ENCODE results near the gene ITGB2. TPM values are rescaled to one million over a fixed set of nuclear protein-coding genes. Genes with fewer than 3 reads are reported as not detected.
"Not testable (repeated sequence)": the region's sequence is repeated elsewhere in the genome, so short reads cannot be mapped to it uniquely, and the experiment has no call there.

The ITGB2 gene
- total RNA-seq, 1 donor from 2014 or later = 84.5 TPM

GRCh38 chr21:44884097-44884496 lies 36.6 kb downstream of the ITGB2 start:
- DNase-seq (ENCODE audit: low spot score) = no peak

- DNase-seq (ENCODE audit: low spot score) = no peak
Measured at GRCh38 chr21:44883250-44883649, 37.4 kb downstream of the ITGB2 start.

- no peak for DNase-seq (ENCODE audit: low spot score)
Measured at GRCh38 chr21:44881198-44881872, 39.4 kb downstream of the ITGB2 start.

GRCh38 chr21:44880405-44881197 lies 40.1 kb downstream of the ITGB2 start:
- no peak for DNase-seq (ENCODE audit: low spot score)

- not testable (repeated sequence) for DNase-seq (ENCODE audit: low spot score)
Measured at GRCh38 chr21:44879238-44879637, 41.5 kb downstream of the ITGB2 start.

GRCh38 chr21:44878053-44878982 lies 42.4 kb downstream of the ITGB2 start:
- DNase-seq (ENCODE audit: low spot score) = no peak

- DNase-seq (ENCODE audit: low spot score) = no peak
Measured at GRCh38 chr21:44876849-44877575, 43.7 kb downstream of the ITGB2 start.

- no peak for DNase-seq (ENCODE audit: low spot score)
Measured at GRCh38 chr21:44875316-44875700, 45.4 kb downstream of the ITGB2 start.

- peak; percentile 45 for DNase-seq (ENCODE audit: low spot score)
Measured at GRCh38 chr21:44874497-44875315, 46.0 kb downstream of the ITGB2 start.

- DNase-seq (ENCODE audit: low spot score) = no peak
Measured at GRCh38 chr21:44874240-44874496, 46.5 kb downstream of the ITGB2 start.

- peak; percentile 99 for DNase-seq (ENCODE audit: low spot score)
Measured at GRCh38 chr21:44873356-44874239, 47.1 kb downstream of the ITGB2 start, which contains the start of gene PTTG1IP. TSS of gene PTTG1IP (minus strand) at chr21:44873690. CDS start at chr21:44873616, 74 bp downstream.

- no peak for DNase-seq (ENCODE audit: low spot score)
Measured at GRCh38 chr21:44872649-44873355, 47.9 kb downstream of the ITGB2 start.

GRCh38 chr21:44872323-44872648 lies 48.4 kb downstream of the ITGB2 start:
- DNase-seq (ENCODE audit: low spot score) = no peak

- DNase-seq (ENCODE audit: low spot score) = no peak
Measured at GRCh38 chr21:44871576-44872269, 49.0 kb downstream of the ITGB2 start.

- DNase-seq (ENCODE audit: low spot score) = peak; percentile 67
Measured at GRCh38 chr21:44870748-44871495, 49.8 kb downstream of the ITGB2 start.

- peak; percentile 78 for DNase-seq (ENCODE audit: low spot score)
Measured at GRCh38 chr21:44869781-44870747, 50.6 kb downstream of the ITGB2 start.

GRCh38 chr21:44868707-44869106 lies 52.0 kb downstream of the ITGB2 start:
- DNase-seq (ENCODE audit: low spot score) = no peak

All from mucosa of gallbladder (tissue), 1 donor.